Activated naive CD8-positive, alpha-beta T cell treated with anti-CD3 and anti-CD28 coated beads for 36 hours (primary cell): Measurements from ENCODE around the gene GLRX5. TPM values are rescaled to one million over a fixed set of nuclear protein-coding genes. Genes with fewer than 3 reads are reported as not detected.
A peak's percentile ranks its signal among the peaks of the same experiment; 100 is the strongest.

ENCODE experiments used
- DNase-seq: peaks from one replicate; pipeline ENCODE4 v3.0.0; 2021
- H3K27ac Mint-ChIP-seq: one replicate; pipeline ENCODE4 v1.8.0; 2022; ENCODE audit warnings: mild to moderate bottlenecking, moderate library complexity, mixed read lengths
- H3K27me3 Mint-ChIP-seq: one replicate; pipeline ENCODE4 v1.8.0; 2022; ENCODE audit warnings: mild to moderate bottlenecking, mixed read lengths
- H3K36me3 Mint-ChIP-seq: one replicate; pipeline ENCODE4 v1.8.0; 2021; ENCODE audit warnings: mild to moderate bottlenecking, mixed read lengths
- H3K4me1 Mint-ChIP-seq: one replicate; pipeline ENCODE4 v1.8.0; 2021; ENCODE audit warnings: mixed read lengths
- H3K4me3 Mint-ChIP-seq: one replicate; pipeline ENCODE4 v1.8.0; 2022; ENCODE audit warnings: mild to moderate bottlenecking, moderate library complexity, mixed read lengths
- H3K9me3 Mint-ChIP-seq: one replicate; pipeline ENCODE4 v1.8.0; 2022; ENCODE audit warnings: mixed read lengths
- total RNA-seq, 2 experiments: library from RNA; stranded (reverse); gene quantifications; one replicate each; pipeline ENCODE4 v1.2.3, GENCODE V29; 2021

GLRX5 gene
- 10 to 100 TPM; 57.9 to 60.7 TPM for total RNA-seq

GRCh38 chr14:95534299-95535225, at the start of gene GLRX5:
TSS of gene GLRX5 (plus strand) at chr14:95535050. CDS start at chr14:95535090, 40 bp downstream.
- Mint-ChIP-seq H3K9me3 (no peaks in the 10 kb centered on the region), H3K27me3 (no peaks in the 10 kb centered on the region), H3K36me3 (peaks cover 36% of the 10 kb centered on the region), H3K4me1 (peaks cover 62% of the 10 kb centered on the region), H3K27ac (peak within 1 kb of the TSS; percentile 97), H3K4me3 (peak within 1 kb of the TSS; percentile 98)
- DNase-seq = peak; percentile 96

DNA sequence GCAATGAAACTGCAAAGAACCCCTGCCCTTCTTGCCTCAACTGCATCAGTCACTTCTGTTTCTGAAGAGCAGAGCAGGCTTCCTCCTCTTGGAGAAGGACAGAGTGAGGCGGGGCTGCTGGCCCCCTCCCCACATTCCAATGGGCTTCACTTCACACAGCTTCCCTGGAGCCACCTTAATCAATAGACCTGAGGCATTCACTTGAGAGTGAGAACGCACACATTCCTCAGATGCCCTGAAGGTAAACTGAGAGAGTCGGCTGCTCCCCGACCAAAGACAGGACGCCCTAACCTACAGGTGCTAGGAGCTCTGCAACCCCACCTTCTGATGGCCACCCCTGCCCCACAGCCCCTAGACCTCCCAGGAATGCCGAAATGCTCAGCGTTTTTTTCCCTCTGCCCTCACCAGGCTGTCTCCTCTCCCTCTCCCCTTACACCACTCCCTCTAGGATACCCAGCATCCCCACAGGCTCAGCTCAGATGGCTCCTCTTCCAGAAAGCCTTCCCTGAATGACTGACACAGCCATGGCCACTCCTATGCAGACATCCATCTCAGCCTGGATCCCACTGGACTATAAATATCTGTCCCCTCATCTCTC, 49.5 kb upstream of the GLRX5 start:
- H3K27ac Mint-ChIP-seq = no peak overlapping the region
- no peak overlapping the region for H3K4me3 Mint-ChIP-seq
- DNase-seq = no peak
- no peaks in the 10 kb centered on the region for H3K9me3 Mint-ChIP-seq
- H3K27me3 Mint-ChIP-seq = no peaks in the 10 kb centered on the region
- peaks cover 41% of the 10 kb centered on the region for H3K4me1 Mint-ChIP-seq
- peaks cover 5% of the 10 kb centered on the region for H3K36me3 Mint-ChIP-seq

DNA sequence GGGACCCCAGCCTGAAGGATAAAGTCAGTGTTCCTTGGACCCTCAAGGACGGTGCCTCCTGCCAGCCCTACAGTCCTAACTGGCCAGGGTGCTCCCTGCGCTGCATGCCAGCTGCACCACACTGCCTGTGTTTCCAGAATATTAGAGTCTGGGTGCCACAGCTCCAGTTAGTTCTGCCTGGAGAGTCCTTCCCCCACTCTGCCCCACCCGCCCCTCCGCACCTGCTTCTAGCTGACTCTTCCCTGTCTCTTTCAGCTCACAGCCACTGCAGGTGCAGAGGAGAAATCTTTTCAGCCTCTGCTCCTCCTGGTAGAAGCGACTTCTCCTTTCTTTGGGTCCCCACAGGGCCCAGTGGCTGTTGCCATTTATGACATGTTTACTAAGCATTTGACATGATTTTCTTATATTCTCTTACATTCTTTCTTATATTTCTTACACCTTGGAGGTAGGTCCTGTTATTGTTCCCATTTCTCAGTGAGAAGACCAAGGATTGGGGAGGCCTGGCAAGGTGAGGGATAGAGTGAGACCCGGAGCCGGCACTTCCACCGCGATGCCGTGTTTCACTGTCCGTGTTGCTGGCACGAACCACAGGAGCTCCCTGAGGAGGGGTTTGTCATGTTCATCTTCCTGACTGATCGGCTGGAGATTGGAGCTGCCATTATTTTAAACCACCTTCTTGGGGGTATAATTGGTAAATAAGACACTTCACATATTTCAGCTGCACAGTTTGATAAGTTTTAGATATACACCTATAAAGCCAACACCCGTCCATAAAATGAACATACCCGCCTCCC, 47.8 kb upstream of the GLRX5 start:
- no peak for DNase-seq
- H3K4me1 Mint-ChIP-seq = peaks cover 36% of the 10 kb centered on the region
- H3K9me3 Mint-ChIP-seq = no peaks in the 10 kb centered on the region
- H3K4me3 Mint-ChIP-seq = no peak overlapping the region
- H3K27me3 Mint-ChIP-seq = no peaks in the 10 kb centered on the region
- H3K27ac Mint-ChIP-seq = peak overlapping the region; percentile 43
- peaks cover 15% of the 10 kb centered on the region for H3K36me3 Mint-ChIP-seq

- Mint-ChIP-seq H3K4me3 (no peak overlapping the region), H3K36me3 (peaks cover 20% of the 10 kb centered on the region), H3K9me3 (peaks cover 2% of the 10 kb centered on the region), H3K27me3 (no peaks in the 10 kb centered on the region), H3K4me1 (peaks cover 37% of the 10 kb centered on the region), H3K27ac (no peak overlapping the region)
- DNase-seq = no peak
Measured at GRCh38 chr14:95487669-95488084, 47.2 kb upstream of the GLRX5 start.

- Mint-ChIP-seq H3K4me1 (peaks cover 33% of the 10 kb centered on the region), H3K9me3 (peaks cover 2% of the 10 kb centered on the region), H3K36me3 (peaks cover 20% of the 10 kb centered on the region), H3K27me3 (no peaks in the 10 kb centered on the region), H3K4me3 (no peak overlapping the region), H3K27ac (peak overlapping the region; percentile 28)
- no peak for DNase-seq
Measured at GRCh38 chr14:95488376-95489213, 46.3 kb upstream of the GLRX5 start.

GRCh38 chr14:95489214-95490137, 45.4 kb upstream of the GLRX5 start:
- H3K27ac Mint-ChIP-seq = no peak overlapping the region
- peaks cover 2% of the 10 kb centered on the region for H3K9me3 Mint-ChIP-seq

GRCh38 chr14:95490138-95490509, 44.7 kb upstream of the GLRX5 start:
- no peaks in the 10 kb centered on the region for H3K27me3 Mint-ChIP-seq
- no peak overlapping the region for H3K4me3 Mint-ChIP-seq
- peaks cover 2% of the 10 kb centered on the region for H3K9me3 Mint-ChIP-seq
- H3K27ac Mint-ChIP-seq = no peak overlapping the region
- H3K36me3 Mint-ChIP-seq = peaks cover 20% of the 10 kb centered on the region
- H3K4me1 Mint-ChIP-seq = peaks cover 34% of the 10 kb centered on the region
- DNase-seq = no peak

More at GRCh38 chr14:95489214-95490137, 45.4 kb upstream of the GLRX5 start:
- Mint-ChIP-seq H3K27me3 (no peaks in the 10 kb centered on the region), H3K36me3 (peaks cover 20% of the 10 kb centered on the region), H3K4me1 (peaks cover 30% of the 10 kb centered on the region), H3K4me3 (no peak overlapping the region)
- no peak for DNase-seq

DNA sequence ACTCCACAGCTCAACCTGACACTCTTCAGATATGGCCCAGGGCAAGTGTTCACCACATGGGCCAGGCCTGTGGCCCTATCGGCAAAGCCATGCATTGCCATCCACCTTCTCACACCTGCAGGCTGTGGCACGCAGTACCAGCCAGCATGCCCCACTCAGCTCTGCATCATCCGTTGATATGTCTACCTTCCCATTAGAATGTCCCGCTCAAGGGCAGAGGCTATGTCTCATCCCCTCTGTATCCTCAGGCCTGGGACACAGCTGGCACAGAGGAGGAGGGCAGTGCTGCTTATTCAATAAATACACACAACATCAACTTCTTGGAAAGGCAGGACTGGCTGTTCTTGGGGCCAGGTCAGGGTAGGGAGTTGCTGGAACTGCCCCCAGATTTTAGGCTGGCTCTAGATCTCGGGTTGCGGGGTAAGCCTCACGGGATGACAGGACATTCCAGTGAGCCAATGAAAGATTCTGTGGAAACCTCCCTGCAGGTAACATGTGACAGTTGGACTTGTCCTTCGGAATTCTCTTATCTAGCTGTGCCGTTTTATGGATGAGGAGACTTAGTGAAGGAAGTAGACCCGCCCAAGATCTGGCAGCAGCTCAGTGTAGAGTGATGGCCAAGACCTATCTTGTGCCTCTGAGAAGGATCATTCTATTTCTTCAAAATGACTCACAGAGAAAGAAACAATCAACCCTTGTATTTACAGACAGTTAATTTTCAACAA, 44.0 kb upstream of the GLRX5 start:
- Mint-ChIP-seq H3K36me3 (peaks cover 23% of the 10 kb centered on the region), H3K27me3 (no peaks in the 10 kb centered on the region), H3K9me3 (peaks cover 2% of the 10 kb centered on the region), H3K27ac (no peak overlapping the region), H3K4me3 (no peak overlapping the region), H3K4me1 (peaks cover 35% of the 10 kb centered on the region)
- no peak for DNase-seq

DNA sequence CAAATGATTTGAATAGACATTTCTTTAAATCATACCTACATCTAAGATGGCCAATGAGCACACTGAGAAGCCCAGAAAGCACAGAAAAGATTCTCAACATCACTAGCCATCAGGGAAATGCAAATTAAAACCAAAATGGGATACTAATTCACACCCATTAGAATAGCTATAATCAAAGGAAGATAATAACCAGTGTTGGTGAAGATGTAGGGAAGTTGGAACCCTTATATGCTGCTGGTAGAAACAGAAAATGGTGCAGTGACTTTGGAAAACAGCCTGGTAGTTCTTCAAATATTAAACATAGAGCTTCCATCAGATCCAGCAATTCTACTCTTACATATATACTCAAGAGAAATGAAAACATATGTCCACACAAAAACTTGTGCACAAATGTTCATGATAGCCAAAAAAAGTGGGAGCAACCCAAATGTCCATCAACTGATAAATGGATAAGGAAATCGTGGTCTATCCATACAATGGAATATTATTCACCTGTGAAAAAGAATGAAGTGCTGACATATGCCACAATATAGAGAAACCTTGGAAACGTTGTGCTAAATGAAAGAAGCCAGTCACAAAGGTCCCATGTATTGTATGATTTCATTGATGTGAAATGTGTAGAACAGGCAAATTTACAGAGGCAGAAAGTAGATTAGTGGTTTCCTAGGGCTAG, 42.8 kb upstream of the GLRX5 start:
- Mint-ChIP-seq H3K4me3 (no peak overlapping the region), H3K27ac (no peak overlapping the region), H3K9me3 (peaks cover 2% of the 10 kb centered on the region), H3K27me3 (no peaks in the 10 kb centered on the region), H3K4me1 (peaks cover 41% of the 10 kb centered on the region), H3K36me3 (peaks cover 23% of the 10 kb centered on the region)
- no peak for DNase-seq

- DNase-seq = no peak
- peaks cover 21% of the 10 kb centered on the region for H3K36me3 Mint-ChIP-seq
- H3K9me3 Mint-ChIP-seq = peaks cover 2% of the 10 kb centered on the region
- no peaks in the 10 kb centered on the region for H3K27me3 Mint-ChIP-seq
- peaks cover 46% of the 10 kb centered on the region for H3K4me1 Mint-ChIP-seq
- H3K4me3 Mint-ChIP-seq = no peak overlapping the region
- H3K27ac Mint-ChIP-seq = no peak overlapping the region
Measured at GRCh38 chr14:95493503-95493902, 41.3 kb upstream of the GLRX5 start.

DNA sequence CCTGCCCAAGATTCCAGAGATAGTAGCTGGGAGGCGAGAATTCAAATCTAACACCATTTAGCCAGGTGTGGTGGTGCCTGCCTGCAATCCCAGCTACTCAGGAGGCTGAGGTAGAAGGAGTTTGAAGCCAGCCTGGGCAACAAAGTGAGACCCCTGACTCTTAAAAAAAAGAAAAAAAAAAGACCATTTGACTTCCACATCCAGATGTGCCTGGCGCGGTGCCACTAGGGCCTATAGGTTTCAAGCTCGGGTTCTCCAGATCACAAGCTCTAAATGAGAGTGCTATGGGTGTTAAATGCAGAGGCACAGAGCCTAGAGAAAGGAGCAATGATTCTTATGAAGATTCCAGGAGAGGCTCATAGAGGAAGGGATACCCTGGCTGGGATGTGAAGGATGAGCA, 40.9 kb upstream of the GLRX5 start:
- DNase-seq = no peak
- Mint-ChIP-seq H3K27ac (no peak overlapping the region), H3K36me3 (peaks cover 21% of the 10 kb centered on the region), H3K9me3 (peaks cover 2% of the 10 kb centered on the region), H3K4me1 (peaks cover 46% of the 10 kb centered on the region), H3K4me3 (no peak overlapping the region), H3K27me3 (no peaks in the 10 kb centered on the region)

- no peak overlapping the region for H3K27ac Mint-ChIP-seq
- H3K4me1 Mint-ChIP-seq = peaks cover 50% of the 10 kb centered on the region
- H3K4me3 Mint-ChIP-seq = no peak overlapping the region
- peaks cover 2% of the 10 kb centered on the region for H3K9me3 Mint-ChIP-seq
- no peak for DNase-seq
- peaks cover 23% of the 10 kb centered on the region for H3K36me3 Mint-ChIP-seq
- no peaks in the 10 kb centered on the region for H3K27me3 Mint-ChIP-seq
Measured at GRCh38 chr14:95494456-95494855, 40.4 kb upstream of the GLRX5 start.

GRCh38 chr14:95495076-95495475, 39.8 kb upstream of the GLRX5 start:
- Mint-ChIP-seq H3K27me3 (no peaks in the 10 kb centered on the region), H3K4me3 (peak overlapping the region; percentile 14), H3K27ac (peak overlapping the region; percentile 66), H3K9me3 (peaks cover 2% of the 10 kb centered on the region), H3K4me1 (peaks cover 54% of the 10 kb centered on the region), H3K36me3 (peaks cover 25% of the 10 kb centered on the region)
- DNase-seq = no peak
